HCT116 (cell line): ENCODE data around the gene CDC42SE2.

Source experiments
- ATF3 ChIP-seq: IDR thresholded peaks from 2 replicates; pipeline ENCODE4 v1.6.1; 2012
- CEBPB ChIP-seq: IDR thresholded peaks from 2 replicates; pipeline ENCODE4 v1.6.1; 2012; ENCODE audit warnings: low read depth
- CTCF ChIP-seq, 3 experiments: fragments of 200-600 bp in 1 of 3; sonication (generic) in 1 of 3; IDR thresholded peaks in 2 of 3; conservative IDR thresholded peaks in 1 of 3; 2 replicates each; pipeline ENCODE4 v1.5.1; 2012 to 2017; ENCODE audit warnings: low read depth in 2 of 3, low read length in 2 of 3, antibody characterized with exemption in 1 of 3, borderline replicate concordance in 1 of 3, control low read depth in 1 of 3, mild to moderate bottlenecking in 1 of 3, mixed read lengths in 1 of 3, mixed run types in 1 of 3, moderate library complexity in 1 of 3; ENCODE audit not compliant: insufficient read depth in 1 of 3
- EZH2 ChIP-seq: fragments of 200-600 bp; sonication (generic); IDR thresholded peaks from 2 replicates; pipeline ENCODE4 v1.6.1; 2017; ENCODE audit warnings: antibody characterized with exemption, mixed run types
- EZH2phosphoT487 ChIP-seq: fragments of 200-600 bp; IDR thresholded peaks from 2 replicates; pipeline ENCODE4 v1.6.1; 2018; ENCODE audit warnings: antibody characterized with exemption, borderline replicate concordance
- POLR2A ChIP-seq: IDR thresholded peaks from 2 replicates; pipeline ENCODE4 v1.7.0; 2011; ENCODE audit warnings: borderline replicate concordance; ENCODE audit not compliant: insufficient read depth, insufficient read length; ENCODE audit errors: extremely low read depth
- POLR2AphosphoS5 ChIP-seq: IDR thresholded peaks from 2 replicates; pipeline ENCODE4 v1.6.1; 2011; ENCODE audit warnings: mild to moderate bottlenecking, low read depth, low read length, moderate library complexity
- TCF7L2 ChIP-seq: IDR thresholded peaks from 2 replicates; pipeline ENCODE4 v1.7.0; 2011; ENCODE audit warnings: borderline replicate concordance, inconsistent platforms; ENCODE audit not compliant: insufficient read depth, insufficient read length; ENCODE audit errors: extremely low read depth
- YY1 ChIP-seq: IDR thresholded peaks from 2 replicates; pipeline ENCODE4 v1.6.1; 2011; ENCODE audit warnings: low read length, low read depth, moderate library complexity, mild to moderate bottlenecking; ENCODE audit not compliant: insufficient replicate concordance; ENCODE audit errors: extremely low read depth
- ZFX ChIP-seq: fragments of 450-650 bp; IDR thresholded peaks from 2 replicates; pipeline ENCODE4 v1.6.1; 2017
- ZNF274 ChIP-seq: fragments of 200-500 bp; sonication (Bioruptor generic); IDR thresholded peaks from 2 replicates; pipeline ENCODE4 v1.6.1; 2014; ENCODE audit warnings: mild to moderate bottlenecking, low read depth, low read length, inconsistent platforms
- TF ChIP-seq, protein P1 (sequence below): IDR thresholded peaks from 2 replicates; pipeline ENCODE4 v1.6.1; 2012
- TF ChIP-seq, protein P2 (sequence below): IDR thresholded peaks from 2 replicates; pipeline ENCODE4 v1.6.1; 2012; ENCODE audit warnings: low read depth

GRCh38 chr5:131268758-131269370 lies 5.0 kb downstream of the CDC42SE2 start:
- TF ChIP-seq CTCF (IDR thresholded peaks at IDR 0.05 in 2 of 3, conservative IDR thresholded peaks at IDR 0.05 in 1 of 3; ENCODE audit: borderline replicate concordance in 1 of 3, insufficient read depth in 1 of 3, low read depth in 2 of 3, low read length in 2 of 3): no peak
- TF ChIP-seq POLR2AphosphoS5: no peak
- no peak for TF ChIP-seq EZH2
- no peak for TF ChIP-seq EZH2phosphoT487
- TF ChIP-seq YY1: no peak
- TF ChIP-seq, protein P1, sequence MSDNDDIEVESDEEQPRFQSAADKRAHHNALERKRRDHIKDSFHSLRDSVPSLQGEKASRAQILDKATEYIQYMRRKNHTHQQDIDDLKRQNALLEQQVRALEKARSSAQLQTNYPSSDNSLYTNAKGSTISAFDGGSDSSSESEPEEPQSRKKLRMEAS: no peak
- TF ChIP-seq ATF3: no peak
- no peak for TF ChIP-seq ZNF274
- no peak for TF ChIP-seq POLR2A
- no peak for TF ChIP-seq TCF7L2
- TF ChIP-seq, protein P2, sequence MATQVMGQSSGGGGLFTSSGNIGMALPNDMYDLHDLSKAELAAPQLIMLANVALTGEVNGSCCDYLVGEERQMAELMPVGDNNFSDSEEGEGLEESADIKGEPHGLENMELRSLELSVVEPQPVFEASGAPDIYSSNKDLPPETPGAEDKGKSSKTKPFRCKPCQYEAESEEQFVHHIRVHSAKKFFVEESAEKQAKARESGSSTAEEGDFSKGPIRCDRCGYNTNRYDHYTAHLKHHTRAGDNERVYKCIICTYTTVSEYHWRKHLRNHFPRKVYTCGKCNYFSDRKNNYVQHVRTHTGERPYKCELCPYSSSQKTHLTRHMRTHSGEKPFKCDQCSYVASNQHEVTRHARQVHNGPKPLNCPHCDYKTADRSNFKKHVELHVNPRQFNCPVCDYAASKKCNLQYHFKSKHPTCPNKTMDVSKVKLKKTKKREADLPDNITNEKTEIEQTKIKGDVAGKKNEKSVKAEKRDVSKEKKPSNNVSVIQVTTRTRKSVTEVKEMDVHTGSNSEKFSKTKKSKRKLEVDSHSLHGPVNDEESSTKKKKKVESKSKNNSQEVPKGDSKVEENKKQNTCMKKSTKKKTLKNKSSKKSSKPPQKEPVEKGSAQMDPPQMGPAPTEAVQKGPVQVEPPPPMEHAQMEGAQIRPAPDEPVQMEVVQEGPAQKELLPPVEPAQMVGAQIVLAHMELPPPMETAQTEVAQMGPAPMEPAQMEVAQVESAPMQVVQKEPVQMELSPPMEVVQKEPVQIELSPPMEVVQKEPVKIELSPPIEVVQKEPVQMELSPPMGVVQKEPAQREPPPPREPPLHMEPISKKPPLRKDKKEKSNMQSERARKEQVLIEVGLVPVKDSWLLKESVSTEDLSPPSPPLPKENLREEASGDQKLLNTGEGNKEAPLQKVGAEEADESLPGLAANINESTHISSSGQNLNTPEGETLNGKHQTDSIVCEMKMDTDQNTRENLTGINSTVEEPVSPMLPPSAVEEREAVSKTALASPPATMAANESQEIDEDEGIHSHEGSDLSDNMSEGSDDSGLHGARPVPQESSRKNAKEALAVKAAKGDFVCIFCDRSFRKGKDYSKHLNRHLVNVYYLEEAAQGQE: no peak
- TF ChIP-seq CEBPB: no peak
- TF ChIP-seq ZFX: no peak
